Hepatocyte (in vitro differentiated cells): ENCODE data around the gene GGA1. TPM values are rescaled to one million over a fixed set of nuclear protein-coding genes. Genes with fewer than 3 reads are reported as not detected.

Experiments
- DNase-seq: peaks from one replicate; pipeline ENCODE4 v3.0.0-alpha.2; 2016; ENCODE audit warnings: low spot score
- H2AFZ ChIP-seq: fragments of 200-600 bp; sonication (generic); 2 replicates; pipeline ENCODE4 v1.6.0; 2016; ENCODE audit warnings: antibody characterized with exemption, mild to moderate bottlenecking
- H3K27ac ChIP-seq: fragments of 200-600 bp; sonication (generic); 2 replicates; pipeline ENCODE4 v1.5.1; 2016; ENCODE audit warnings: mild to moderate bottlenecking
- H3K27me3 ChIP-seq: fragments of 200-600 bp; sonication (generic); 2 replicates; pipeline ENCODE4 v1.6.1; 2016
- H3K36me3 ChIP-seq: fragments of 200-600 bp; sonication (generic); replicated peaks from 2 replicates; pipeline ENCODE4 v1.5.1; 2016; ENCODE audit warnings: low read depth; ENCODE audit not compliant: insufficient read depth
- H3K4me1 ChIP-seq: fragments of 200-600 bp; sonication (generic); 2 replicates; pipeline ENCODE4 v1.5.1; 2016; ENCODE audit warnings: mild to moderate bottlenecking, moderate library complexity; ENCODE audit not compliant: insufficient read depth
- H3K4me2 ChIP-seq: fragments of 200-600 bp; sonication (generic); 2 replicates; pipeline ENCODE4 v1.6.0; 2016
- H3K4me3 ChIP-seq: fragments of 200-600 bp; sonication (generic); 2 replicates; pipeline ENCODE4 v1.5.1; 2016; ENCODE audit warnings: mild to moderate bottlenecking
- H3K79me2 ChIP-seq: fragments of 200-600 bp; sonication (generic); 2 replicates; pipeline ENCODE4 v1.6.0; 2017; ENCODE audit warnings: mild to moderate bottlenecking
- H3K9me2 ChIP-seq: fragments of 200-600 bp; sonication (generic); replicated peaks from 2 replicates; pipeline ENCODE4 v1.6.0; 2017; ENCODE audit warnings: mild to moderate bottlenecking; ENCODE audit not compliant: insufficient read depth
- H3K9me3 ChIP-seq: fragments of 200-600 bp; sonication (generic); 2 replicates; pipeline ENCODE4 v1.5.1; 2016; ENCODE audit warnings: low read depth, mild to moderate bottlenecking
- H4K20me1 ChIP-seq: fragments of 200-600 bp; sonication (generic); 2 replicates; pipeline ENCODE4 v1.6.0; 2016; ENCODE audit warnings: mild to moderate bottlenecking; ENCODE audit not compliant: insufficient read depth, poor library complexity, severe bottlenecking
- EZH2 ChIP-seq: fragments of 200-600 bp; sonication (generic); IDR thresholded peaks from 2 replicates; pipeline ENCODE4 v1.6.1; 2016; ENCODE audit warnings: antibody characterized with exemption, mild to moderate bottlenecking, borderline replicate concordance
- EZH2phosphoT487 ChIP-seq: fragments of 200-600 bp; sonication (generic); IDR thresholded peaks from one replicate; pipeline ENCODE4 v1.6.1; 2018; ENCODE audit warnings: antibody characterized with exemption, mild to moderate bottlenecking, low read depth, moderate library complexity; ENCODE audit not compliant: unreplicated experiment, severe bottlenecking
- WGBS: methylation state at CpG from one replicate; pipeline ENCODE4 v1.1.6; 2016; ENCODE audit warnings: low lambda C conversion rate; ENCODE audit errors: missing lambda C conversion rate; 5-methylcytosine and 5-hydroxymethylcytosine counted together
- polyA plus RNA-seq: library from polyadenylated mRNA; unstranded; fragments of >200 nt; fragmentation: Nextera tagmentation; extraction: Ambion mirVana; gene quantifications from 2 replicates; pipeline ENCODE4 v1.2.1, GENCODE V29; 2016
- total RNA-seq: library from RNA; depleted of rRNA; stranded (reverse); fragments of >200 nt; gene quantifications from 2 replicates; pipeline ENCODE4 v1.2.3, GENCODE V29; 2014
- TF ChIP-seq, protein P1 (sequence below): fragments of 200-600 bp; sonication (generic); IDR thresholded peaks from 2 replicates; pipeline ENCODE4 v1.5.1; 2016; ENCODE audit warnings: antibody characterized with exemption, mild to moderate bottlenecking; ENCODE audit not compliant: poor library complexity

The GGA1 gene
- total and polyA plus RNA-seq, 2 experiments from 2014 or later, result 30.2 to 51.5 TPM

- Histone ChIP-seq H3K4me3 (no peak overlapping the region), H3K4me1 (peaks cover 35% of the 10 kb centered on the region), H3K9me3 (no peaks in the 10 kb centered on the region), H4K20me1 (peaks cover 33% of the 10 kb centered on the region), H3K4me2 (peak overlapping the region; percentile 97), H3K36me3 (no peaks in the 10 kb centered on the region), H3K79me2 (peaks cover 64% of the 10 kb centered on the region), H3K9me2 (no peaks in the 10 kb centered on the region), H3K27me3 (no peaks in the 10 kb centered on the region), H2AFZ (no peak overlapping the region), H3K27ac (peak overlapping the region; percentile 79)
- WGBS, result 45% methylated on average over 14 of the region's 14 CpGs
- TF ChIP-seq EZH2 (no peak), EZH2phosphoT487 (no peak)
- TF ChIP-seq, protein P1, sequence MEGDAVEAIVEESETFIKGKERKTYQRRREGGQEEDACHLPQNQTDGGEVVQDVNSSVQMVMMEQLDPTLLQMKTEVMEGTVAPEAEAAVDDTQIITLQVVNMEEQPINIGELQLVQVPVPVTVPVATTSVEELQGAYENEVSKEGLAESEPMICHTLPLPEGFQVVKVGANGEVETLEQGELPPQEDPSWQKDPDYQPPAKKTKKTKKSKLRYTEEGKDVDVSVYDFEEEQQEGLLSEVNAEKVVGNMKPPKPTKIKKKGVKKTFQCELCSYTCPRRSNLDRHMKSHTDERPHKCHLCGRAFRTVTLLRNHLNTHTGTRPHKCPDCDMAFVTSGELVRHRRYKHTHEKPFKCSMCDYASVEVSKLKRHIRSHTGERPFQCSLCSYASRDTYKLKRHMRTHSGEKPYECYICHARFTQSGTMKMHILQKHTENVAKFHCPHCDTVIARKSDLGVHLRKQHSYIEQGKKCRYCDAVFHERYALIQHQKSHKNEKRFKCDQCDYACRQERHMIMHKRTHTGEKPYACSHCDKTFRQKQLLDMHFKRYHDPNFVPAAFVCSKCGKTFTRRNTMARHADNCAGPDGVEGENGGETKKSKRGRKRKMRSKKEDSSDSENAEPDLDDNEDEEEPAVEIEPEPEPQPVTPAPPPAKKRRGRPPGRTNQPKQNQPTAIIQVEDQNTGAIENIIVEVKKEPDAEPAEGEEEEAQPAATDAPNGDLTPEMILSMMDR, result no peak
- peak; percentile 90 for DNase-seq
These were observed 45.2 kb upstream of the GGA1 start for GRCh38 chr22:37563153-37564081.

DNA sequence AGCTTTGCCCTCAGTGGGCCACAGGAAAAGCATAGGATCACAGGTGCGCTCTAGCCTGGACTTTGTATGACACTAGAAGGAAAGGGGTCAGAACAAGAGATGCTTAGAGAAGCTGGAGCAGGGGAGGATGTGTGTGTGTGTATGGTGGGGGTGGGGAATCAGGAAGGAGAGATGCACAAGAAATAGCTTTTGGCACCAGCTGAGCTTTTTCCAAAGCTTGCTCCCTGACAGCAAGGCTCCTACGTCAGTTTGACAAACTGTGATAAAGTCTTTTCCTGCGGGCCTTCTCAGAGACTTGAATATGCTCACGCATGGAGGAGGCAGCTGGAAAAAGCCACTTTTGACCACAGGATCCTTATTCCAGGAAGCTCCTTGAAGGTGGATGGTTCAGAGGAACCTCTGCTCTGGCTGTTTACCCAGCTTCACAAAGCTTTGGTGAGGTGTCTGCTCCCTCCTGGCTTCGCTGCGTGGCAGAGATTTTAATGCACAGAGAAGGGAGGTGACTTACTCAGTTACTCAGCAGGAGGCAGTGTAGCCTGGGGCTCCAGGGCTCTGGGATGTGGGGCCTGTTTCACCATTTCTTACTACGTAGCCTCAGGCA lies 44.4 kb upstream of the GGA1 start:
- DNase-seq, result no peak
- Histone ChIP-seq H3K4me3 (no peak overlapping the region), H2AFZ (no peak overlapping the region), H3K36me3 (no peaks in the 10 kb centered on the region), H3K4me1 (peaks cover 43% of the 10 kb centered on the region), H3K79me2 (peaks cover 64% of the 10 kb centered on the region), H3K27me3 (no peaks in the 10 kb centered on the region), H3K4me2 (peak overlapping the region; percentile 97), H3K9me3 (no peaks in the 10 kb centered on the region), H3K27ac (peak overlapping the region; percentile 79), H3K9me2 (no peaks in the 10 kb centered on the region), H4K20me1 (peaks cover 33% of the 10 kb centered on the region)
- 76% methylated on average over 7 of the region's 7 CpGs for WGBS
- TF ChIP-seq, protein P1, result peak; percentile 16
- no peak for TF ChIP-seq EZH2phosphoT487

DNA sequence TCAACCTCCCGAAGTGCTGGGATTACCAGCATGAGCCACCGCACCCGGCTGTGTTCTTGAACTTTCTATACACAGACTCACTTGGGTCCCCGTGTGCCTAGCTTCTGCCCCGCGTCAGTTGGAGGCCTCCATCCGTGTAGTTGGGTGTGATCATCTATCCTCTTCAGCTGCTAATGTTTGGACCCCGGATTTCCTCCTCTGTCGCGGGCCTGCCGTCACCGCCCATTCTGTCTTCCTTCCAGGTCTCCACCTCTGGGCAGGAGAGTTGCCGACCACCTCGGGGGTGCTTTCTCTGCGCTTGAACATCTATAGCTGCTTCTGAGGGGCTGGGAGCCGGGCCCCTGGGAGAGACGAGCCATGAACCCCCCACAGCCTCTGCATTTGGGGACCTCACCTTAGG lies 42.8 kb upstream of the GGA1 start:
- Histone ChIP-seq H3K27ac (no peak overlapping the region), H3K4me1 (peaks cover 50% of the 10 kb centered on the region), H4K20me1 (peaks cover 33% of the 10 kb centered on the region), H3K79me2 (peaks cover 64% of the 10 kb centered on the region), H3K4me2 (no peak overlapping the region), H2AFZ (no peak overlapping the region), H3K4me3 (no peak overlapping the region), H3K9me3 (no peaks in the 10 kb centered on the region), H3K36me3 (no peaks in the 10 kb centered on the region), H3K27me3 (no peaks in the 10 kb centered on the region), H3K9me2 (no peaks in the 10 kb centered on the region)
- 95% methylated on average over 17 of the region's 17 CpGs for WGBS
- no peak for DNase-seq
- TF ChIP-seq EZH2phosphoT487 (no peak), EZH2 (no peak)
- TF ChIP-seq, protein P1, result no peak
